HG02938 (cell line): ENCODE measurements around the gene ZBTB37.
"Not testable (repeated sequence)": the region's sequence is repeated elsewhere in the genome, so short reads cannot be mapped to it uniquely, and the experiment has no call there.

Source experiments
- ATAC-seq: cut with Tn5 transposase; IDR thresholded peaks from one replicate; pipeline ENCODE4 v1.9.1; 2021; ENCODE audit warnings: mild to moderate bottlenecking, moderate library complexity; ENCODE audit not compliant: unreplicated experiment

Gene ZBTB37

GRCh38 chr1:173900992-173901391, 32.8 kb downstream of the ZBTB37 start:
- no peak for ATAC-seq

GRCh38 chr1:173903827-173904531, 35.8 kb downstream of the ZBTB37 start:
- ATAC-seq: no peak

- ATAC-seq: no peak
These were observed 44.9 kb downstream of the ZBTB37 start for GRCh38 chr1:173913111-173913510.

- no peak for ATAC-seq
These were observed 46.2 kb downstream of the ZBTB37 start for GRCh38 chr1:173914366-173914871.

GRCh38 chr1:173915596-173915995, 47.4 kb downstream of the ZBTB37 start:
- ATAC-seq: no peak

GRCh38 chr1:173916667-173917066, 48.5 kb downstream of the ZBTB37 start:
- ATAC-seq: no peak

GRCh38 chr1:173917149-173917548, 49.0 kb downstream of the ZBTB37 start, which contains the start of gene SERPINC1:
TSS of gene SERPINC1 (minus strand) at chr1:173917327. CDS start at chr1:173917259, 68 bp downstream.
- no peak for ATAC-seq

GRCh38 chr1:173917635-173918493, 49.7 kb downstream of the ZBTB37 start:
- ATAC-seq: no peak

GRCh38 chr1:173920861-173921260, 52.7 kb downstream of the ZBTB37 start:
- no peak for ATAC-seq

- no peak for ATAC-seq
These were observed 57.4 kb downstream of the ZBTB37 start for GRCh38 chr1:173925306-173926242.

GRCh38 chr1:173930541-173930940, 62.4 kb downstream of the ZBTB37 start:
- ATAC-seq: not testable (repeated sequence)

- ATAC-seq: no peak
These were observed 66.3 kb downstream of the ZBTB37 start for GRCh38 chr1:173934440-173934839.

GRCh38 chr1:173937062-173937461, 68.9 kb downstream of the ZBTB37 start:
- no peak for ATAC-seq

- no peak for ATAC-seq
These were observed 78.3 kb downstream of the ZBTB37 start for GRCh38 chr1:173946380-173946921.

- no peak for ATAC-seq
These were observed 80.4 kb downstream of the ZBTB37 start for GRCh38 chr1:173948594-173948993.
